Stimulated activated CD8-positive, alpha-beta memory T cell treated with anti-CD3 and anti-CD28 coated beads, Interleukin-7, amount 100 ng/mL, for 24 hours (primary cell): ENCODE measurements around the gene LRRN2.
"Not testable (repeated sequence)": the region's sequence is repeated elsewhere in the genome, so short reads cannot be mapped to it uniquely, and the experiment has no call there.

Experiments
- DNase-seq: peaks from one replicate; pipeline ENCODE4 v3.0.0-alpha.2; 2020; ENCODE audit warnings: low read depth

Gene LRRN2

DNA sequence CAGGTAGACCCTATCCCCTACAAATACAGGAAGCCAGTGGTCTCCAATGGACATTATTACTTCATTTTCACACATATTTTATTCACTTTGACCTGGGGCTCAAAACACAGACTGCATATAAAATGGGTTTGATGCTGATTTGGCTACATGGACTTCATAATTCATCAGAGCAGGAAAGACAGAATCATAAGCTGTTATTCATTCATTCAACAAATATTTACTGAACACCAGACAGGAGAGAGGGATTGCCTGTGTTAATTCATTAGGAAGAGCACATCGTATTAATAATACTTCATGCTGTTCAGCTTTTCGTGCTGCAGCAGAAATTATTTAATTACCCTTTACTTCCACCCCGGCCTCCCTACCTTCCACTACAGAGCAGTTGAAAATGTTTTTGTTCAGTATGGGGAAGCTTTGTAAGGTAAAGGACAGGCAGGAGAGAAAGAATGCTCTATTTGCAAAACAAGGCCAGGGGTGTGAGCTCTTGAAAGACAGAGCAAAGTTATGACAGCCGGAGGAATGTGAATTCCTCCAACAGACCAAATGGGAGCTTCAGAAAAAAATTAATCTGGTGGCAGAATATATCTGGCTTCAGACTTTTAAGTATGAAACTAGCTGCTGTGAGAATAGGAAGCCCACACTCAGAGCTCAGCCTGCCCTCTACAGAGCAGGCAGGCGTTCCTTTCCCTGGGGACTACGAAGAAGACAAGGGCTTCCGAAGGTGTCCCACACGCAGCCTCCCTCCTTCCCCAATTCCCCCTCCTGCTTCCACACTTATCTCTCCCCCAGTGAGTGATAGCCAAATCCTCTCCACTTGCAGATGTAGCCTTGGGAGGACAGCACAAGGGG lies 111.3 kb downstream of the LRRN2 start:
- no peak for DNase-seq

GRCh38 chr1:204572923-204573922 lies 112.3 kb downstream of the LRRN2 start:
- DNase-seq, result no peak

- no peak for DNase-seq
Observed at GRCh38 chr1:204571631-204572030, 113.9 kb downstream of the LRRN2 start.

DNA sequence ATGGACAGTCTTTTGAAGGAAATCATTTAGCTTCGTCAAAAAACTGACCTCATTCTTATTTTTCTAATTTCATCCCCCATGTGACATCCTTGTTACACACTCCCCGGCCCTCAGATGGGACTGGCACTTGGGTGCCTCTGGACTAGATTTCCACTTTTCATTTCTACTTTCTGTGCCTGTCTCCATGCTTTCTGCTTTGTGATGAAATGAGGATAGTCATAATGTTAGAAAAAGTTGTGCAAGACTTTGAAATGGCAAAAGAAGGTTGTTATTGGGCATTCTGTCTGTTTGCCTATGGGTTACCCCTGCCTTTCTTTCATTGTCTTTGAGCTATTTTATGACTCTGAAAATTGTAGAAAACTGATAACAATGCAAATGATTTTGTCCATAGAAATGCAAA lies 114.4 kb downstream of the LRRN2 start:
- no peak for DNase-seq

DNA sequence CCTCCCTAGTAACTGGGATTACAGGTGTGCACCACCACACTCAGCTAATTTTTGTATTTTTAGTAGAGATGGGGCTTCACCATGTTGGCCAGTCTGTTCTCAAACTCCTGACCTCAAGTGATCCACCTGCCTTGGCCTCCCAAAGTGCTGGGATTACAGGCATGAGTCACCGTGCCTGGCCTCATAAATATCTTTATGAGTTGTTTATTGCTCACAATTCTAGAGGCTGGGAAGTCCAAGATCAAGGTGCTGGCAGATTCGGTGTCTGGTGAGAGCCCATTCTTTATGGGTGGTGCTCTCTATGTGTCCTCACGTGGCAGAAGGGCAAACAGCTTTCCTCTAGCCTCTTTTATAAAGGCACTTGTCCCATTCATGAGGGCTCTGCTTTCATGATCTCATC lies 115.5 kb downstream of the LRRN2 start:
- not testable (repeated sequence) for DNase-seq

DNA sequence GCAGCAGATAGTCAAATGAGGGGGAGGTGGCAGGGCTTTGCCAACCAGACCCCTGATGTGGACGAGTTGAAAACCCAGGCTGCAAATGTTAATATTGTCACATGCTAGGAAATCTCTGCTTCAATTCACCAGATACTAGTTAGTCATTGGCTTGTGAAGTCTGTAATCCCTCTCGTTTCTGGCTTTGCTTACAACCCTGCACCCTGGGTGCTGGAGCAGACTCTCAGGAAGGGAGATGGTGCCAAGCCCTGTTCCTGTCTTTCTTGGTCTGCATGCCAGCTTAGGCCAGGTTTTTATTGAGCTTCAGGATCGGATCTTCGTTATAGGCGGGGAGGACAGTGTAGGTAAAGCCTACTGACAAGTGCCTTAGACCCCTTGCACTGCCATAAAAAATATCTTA lies 116.1 kb downstream of the LRRN2 start:
- no peak for DNase-seq

GRCh38 chr1:204568576-204569315 lies 116.8 kb downstream of the LRRN2 start:
- no peak for DNase-seq
